ENCODE results near the gene HDAC3.
"Not testable (repeated sequence)": the region's sequence is repeated elsewhere in the genome, so short reads cannot be mapped to it uniquely, and the experiment has no call there.

The HDAC3 gene

DNA sequence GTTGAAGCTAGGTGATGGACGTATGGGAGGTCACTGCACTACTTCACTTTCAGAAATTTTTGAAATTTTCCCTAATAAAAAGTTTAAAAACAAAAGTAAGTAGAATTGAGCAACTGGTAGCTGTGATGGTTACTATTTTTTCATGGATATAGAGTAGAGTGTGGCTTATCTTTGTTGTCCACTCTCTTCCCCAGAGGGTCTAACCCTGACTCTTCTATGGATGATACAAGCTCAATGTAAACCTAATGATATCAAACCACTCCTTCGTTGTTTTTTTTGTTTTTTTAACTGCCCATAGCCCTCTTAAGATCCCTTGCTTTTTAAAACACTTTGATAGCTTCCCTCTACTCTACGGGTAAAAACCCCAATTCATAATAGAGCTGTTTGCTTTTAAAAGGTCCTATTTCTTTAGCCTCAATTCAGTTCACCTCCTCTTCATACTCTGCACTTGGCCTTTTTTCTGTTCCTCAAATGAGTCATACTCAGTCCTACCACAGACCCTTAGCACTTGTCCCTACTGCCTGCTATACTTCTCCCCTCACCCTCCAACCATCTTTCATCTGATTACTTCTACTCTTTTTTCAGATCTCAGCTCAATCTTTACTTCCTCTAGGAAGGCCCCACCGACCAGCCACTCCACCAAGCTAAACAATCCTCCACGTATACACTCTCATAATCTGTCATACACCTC is 2.6 kb downstream of the HDAC3 start:
- no peak for DNase-seq

DNA sequence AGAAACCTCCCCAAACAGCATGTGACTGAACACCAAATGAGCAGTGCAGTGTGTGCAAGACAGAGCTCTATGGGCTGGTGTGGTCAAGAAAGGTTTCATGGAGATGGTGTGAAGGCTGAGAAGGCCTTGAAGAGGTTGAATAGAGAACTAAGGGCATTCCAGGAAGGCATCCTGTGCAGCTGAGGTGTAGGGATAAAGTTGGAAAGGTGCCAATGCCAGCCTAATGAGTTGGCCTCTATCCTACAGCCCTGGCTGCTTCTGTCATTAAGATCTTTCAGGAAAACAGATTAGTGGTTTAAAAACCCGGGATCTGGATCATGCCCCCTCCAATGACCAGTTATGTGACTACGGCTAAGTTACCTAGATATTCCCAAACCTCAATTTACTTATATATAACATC is 4.0 kb downstream of the HDAC3 start:
- DNase-seq, result no peak

DNA sequence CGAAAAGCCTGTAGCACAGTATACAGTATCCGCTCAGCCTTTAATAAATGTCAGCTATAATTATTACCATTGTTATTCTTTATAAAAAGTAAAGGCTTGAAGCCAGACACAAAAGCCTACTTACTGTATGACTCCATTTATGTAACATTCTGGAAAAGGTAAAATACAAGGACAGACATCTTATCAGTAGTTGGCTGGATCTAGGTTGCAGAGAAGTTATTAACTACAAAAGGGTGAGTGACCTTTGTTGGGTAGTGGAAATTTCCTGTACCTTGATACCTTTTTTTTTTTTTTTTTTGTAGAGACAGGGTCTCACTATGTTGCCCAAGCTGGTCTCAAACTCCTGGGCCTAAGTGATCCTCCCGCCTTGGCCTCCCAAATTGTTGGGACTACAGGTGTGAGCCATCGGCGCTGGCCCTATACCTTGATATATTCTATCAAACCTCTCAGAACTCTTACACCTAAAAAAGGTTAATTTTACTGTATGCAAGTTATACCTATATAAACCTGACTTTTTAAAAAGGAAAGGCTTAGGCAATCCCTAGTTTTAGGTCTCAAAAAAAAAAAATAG is 6.0 kb downstream of the HDAC3 start:
- DNase-seq, result no peak

DNA sequence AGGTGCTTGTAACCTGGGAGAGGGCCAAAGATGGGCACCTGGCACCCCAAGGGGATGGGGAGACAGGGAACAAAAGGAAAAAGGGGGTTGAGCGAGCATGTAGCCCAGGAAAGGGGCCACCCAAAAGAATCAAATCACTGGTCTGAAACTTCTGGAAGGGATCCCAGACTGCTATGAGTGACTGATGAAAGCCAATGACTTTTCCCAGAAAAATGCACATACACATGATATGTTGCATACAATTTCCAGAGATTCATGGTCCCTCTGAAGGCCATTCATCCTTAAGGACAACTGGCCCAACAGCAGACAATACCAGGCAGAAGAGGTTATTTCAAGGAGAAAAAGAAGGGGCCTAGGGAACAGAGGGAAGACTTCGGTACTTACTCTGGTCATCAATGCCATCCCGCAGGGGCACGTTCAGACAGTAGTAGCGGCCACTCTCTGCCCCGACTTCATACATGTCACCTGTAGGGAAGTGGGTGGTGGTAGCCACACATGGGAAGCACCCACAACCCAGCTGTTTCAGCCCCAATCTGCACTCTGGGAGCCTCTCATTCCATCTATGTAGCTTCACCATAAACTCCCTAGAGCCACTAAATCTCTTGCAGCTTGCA is 8.4 kb downstream of the HDAC3 start:
- DNase-seq, result no peak

DNA sequence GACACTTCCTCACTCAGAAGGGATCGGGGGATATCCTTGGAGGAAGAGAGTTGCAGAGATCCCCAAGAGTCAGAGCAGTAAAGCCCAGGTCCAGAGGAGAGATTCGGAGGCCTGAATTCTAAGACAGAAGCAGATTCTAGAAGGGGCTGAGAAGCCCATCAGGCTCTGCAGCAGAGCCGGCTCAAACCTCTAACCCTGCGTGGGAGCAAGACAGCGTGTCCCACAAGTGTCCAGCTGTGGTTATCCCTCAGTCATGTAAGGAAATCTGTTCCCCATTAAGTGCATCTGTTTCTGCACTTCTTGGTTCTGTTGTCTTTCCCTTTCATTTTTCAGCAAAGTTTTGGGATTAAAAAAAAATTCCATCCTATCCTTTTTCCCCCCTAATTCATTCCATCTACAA is 13.0 kb downstream of the HDAC3 start:
- no peak for DNase-seq

DNA sequence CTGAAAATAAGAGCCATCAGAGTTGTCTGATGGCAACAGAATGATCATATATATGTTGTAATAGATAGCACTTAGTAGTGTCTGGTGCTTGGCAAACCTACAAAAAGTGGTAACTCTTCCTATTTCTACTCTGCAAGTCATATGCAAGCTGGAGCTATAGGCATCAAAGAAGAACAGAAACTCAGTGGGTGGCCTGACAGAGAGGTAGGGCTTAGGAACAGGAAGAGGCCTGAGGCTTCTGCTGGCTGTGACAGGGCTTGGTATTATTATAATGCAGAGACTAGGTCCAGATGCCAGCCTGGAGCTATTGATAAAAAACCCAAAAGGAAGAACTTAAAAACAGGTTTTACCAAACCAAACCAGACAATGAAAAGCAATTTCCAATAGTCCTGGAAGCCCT is 13.5 kb downstream of the HDAC3 start:
- DNase-seq, result no peak

DNA sequence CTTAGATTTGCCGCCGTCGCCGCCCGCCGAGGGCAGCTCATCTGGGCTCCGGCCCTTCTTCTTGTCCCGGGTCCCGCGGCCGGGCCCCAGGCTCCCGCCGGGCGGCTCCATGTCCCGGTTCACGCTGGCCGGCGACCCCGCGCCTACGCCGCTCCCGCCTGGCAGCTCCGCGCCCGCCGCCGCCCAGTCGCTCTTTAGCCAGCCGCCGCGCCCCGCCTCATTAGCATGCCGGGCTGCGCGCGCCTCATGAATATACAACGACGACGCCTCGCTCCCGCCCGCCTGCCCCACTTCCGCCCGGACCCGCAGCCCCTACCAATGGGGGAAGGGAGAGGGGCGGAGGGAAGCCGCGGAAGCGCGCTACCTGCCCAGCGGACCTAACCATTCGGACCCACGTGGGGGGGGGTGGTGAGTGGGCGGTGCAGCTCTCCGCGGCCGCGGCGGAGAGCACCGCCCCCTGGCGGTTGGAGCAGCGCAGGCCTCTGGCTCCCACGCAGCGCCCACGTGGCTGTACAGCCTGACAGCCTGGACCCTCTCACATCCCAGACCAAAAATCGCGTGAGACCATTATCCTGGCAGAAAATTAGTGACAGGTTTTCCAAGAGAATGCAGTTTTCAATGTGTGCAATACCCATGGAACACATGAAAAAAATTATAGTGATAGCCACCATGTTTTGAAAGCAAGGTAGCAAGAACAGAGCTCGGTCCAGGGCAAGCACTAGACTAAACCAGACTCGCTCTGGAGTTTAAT is 17.7 kb downstream of the HDAC3 start, which contains the start of gene DIAPH1:
Gene DIAPH1, minus strand, starts transcription at position 197 of the 751 bp plus-strand sequence. Its CDS starts 86 bp downstream, at position 111.
- DNase-seq, result peak; percentile 59

DNA sequence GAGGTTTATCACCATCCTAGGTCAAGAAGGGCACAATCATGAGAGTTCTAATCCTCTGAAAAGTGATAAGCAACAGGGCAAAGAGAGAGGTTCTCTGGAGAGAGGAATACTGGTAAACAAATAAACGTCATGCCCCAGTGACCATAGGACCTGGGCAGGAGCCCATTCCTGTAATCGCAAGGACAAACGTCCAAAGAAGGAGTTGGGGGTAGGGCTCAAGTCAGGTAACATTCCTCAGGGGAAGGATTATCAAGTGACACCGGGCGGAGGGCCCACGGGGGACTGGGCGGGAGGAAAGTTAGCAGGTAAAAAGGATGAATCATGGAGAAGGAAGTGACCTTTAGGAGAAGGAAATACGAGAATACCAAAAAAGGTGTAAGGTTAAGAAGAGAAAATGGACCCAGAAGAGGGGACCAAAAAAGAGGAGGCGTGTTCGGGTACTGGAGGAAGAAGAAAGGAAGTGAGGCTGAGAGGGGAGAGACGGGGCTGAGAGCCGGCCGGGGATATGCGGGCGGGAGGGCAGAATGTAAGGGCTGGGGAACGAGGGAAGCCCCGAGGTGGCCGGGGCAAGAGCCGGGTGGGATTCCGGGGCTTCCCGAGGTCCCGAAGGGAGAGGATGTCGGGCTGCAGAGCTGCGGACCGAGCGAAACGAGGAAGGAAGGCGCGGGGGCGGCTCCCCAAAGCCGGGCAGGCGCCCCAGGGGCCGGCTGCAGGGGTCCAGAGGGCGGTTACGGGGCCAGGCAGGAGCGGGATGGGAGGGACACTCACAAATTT is 18.4 kb downstream of the HDAC3 start:
- no peak for DNase-seq

DNA sequence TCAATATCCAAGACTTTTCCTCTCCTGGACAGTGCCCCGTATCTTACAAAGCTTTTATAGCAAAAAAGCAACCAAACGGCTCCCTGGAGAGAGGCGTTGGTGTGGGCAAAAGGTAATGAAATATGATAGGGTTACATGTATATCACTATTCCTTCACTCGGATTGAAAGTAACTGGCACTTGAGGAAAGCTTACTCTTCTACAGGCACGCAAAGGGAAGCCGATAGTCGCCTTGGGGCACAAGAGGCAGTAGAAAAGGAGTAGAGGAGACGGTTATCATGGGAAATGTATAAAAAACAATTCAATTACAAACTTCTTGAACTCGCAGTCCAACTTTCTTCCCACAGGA is 19.0 kb downstream of the HDAC3 start:
- no peak for DNase-seq

DNA sequence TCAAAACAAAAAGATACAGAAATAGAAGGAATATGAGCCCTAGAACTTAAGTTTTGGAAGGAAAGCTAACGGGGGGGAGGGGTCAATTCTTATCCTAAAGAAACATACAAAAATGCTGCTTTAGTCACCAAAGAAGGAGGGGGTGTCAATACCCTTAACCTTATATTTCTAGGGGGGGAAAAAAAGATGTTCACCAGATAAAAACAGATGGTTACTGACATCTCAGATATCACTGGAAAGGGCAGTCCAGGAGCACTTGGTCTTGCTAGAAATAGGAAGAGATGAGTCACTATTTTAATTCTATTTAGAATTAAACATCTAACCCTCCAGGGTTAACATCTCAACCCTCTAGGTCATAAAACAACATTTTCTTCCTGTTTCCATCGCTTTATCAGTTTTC is 19.5 kb downstream of the HDAC3 start:
- DNase-seq, result no peak

DNA sequence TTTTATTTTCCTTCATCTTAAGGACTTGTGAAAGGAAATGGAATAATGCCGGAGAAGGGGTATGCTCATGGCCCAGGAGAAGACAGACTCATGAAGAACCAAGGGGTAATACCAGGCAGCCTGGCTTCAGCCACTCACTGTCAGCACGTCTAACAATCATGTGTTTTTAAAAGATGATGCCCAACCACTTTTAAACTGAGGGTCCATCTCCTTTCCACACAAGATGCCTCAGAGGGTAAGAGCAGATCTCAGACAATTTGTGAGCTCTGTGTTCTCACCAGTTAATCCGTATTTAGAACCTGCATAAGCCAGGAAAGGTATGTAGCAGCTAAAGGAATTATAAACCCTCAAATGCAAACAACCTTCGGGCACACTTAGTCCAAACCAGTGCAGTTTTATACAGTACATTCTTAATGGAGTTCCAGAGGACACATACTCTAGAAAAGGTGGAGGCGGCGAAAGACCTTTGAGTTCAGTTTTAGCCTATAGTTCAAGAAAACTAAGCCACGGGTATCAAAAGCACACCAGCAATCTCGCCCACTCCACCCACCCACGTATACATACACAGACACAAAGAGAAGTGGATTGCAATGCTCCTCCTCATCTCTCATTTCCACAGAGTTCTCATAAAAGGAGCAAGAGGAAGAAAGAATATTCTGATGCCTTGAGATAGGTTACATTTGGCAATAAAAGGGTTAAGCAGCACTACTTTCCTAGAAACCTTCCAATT is 20.5 kb downstream of the HDAC3 start:
- no peak for DNase-seq

DNA sequence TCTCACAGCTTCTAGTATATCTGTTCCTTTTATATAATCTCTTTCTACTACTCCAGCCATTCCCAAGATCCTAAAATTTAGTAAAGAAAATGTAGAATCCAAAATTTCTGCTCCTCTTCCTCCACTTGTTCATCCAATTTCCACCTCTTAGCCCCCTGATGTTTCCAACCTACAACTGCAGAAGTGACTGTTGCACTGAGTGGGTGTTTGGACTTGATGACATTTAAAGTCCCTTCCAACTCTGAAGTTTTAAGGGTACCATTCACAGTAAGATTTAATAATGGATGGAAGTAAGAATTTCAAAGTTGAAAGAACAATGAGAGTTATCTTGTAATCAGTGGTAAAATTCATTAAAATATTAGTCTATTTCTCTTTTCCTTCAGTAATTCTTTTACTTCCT is 23.3 kb downstream of the HDAC3 start:
- DNase-seq, result no peak

DNA sequence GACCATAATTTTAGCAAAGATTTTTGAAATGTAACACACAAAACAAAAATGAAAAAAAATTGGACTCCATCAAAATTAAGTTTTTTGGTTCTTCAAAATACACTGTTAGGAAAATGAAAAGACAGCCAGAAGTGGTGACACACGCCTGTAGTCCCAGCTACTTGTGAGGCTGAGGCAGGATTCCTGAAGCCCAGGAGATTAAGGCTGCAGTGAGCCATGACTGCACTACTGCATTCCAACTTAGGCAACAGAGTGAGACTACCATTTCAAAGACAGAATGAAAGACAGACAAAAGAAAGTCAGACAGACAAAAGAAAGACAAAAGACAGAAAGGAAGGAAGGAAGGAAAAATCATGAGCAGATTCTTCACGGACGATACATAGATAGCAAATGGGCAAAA is 25.4 kb downstream of the HDAC3 start:
- no peak for DNase-seq

DNA sequence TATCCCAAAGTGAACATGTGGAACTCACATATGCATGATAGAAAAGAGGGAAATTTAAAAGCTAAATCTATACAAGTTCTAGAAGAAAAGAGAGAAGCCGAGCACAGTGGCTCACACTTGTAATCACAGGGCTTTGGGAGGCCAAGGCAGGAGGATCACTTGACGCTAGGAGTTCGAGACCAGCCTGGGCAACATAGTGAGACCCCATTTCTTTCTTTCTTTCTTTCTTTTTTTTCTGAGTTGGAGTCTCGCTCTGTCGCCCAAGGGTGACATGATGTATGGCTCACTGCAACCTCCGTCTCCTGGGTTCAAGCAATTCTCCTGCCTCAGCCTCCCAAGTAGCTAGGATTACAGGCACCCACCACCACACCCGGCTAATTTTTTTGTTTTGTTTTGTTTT is 26.7 kb downstream of the HDAC3 start:
- DNase-seq, result not testable (repeated sequence)

DNA sequence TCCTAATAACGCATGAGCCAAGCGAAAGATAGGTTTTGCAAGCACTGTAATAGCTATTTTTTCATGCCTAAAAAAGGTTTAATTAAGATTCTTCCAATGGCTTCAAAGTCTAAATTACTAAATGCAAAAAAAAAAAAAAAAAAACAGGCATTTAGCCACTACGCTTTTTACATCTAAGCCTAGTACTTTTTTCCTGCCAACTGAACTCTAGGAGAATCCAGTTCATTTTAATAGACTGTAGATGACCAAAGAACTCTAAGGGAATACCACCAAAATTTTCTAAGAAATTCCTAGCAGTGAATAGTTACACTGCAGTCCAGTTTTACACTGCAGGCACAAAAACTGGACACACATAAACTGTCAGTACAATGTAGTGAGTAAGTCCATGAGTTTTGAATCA is 27.6 kb downstream of the HDAC3 start:
- no peak for DNase-seq

DNA sequence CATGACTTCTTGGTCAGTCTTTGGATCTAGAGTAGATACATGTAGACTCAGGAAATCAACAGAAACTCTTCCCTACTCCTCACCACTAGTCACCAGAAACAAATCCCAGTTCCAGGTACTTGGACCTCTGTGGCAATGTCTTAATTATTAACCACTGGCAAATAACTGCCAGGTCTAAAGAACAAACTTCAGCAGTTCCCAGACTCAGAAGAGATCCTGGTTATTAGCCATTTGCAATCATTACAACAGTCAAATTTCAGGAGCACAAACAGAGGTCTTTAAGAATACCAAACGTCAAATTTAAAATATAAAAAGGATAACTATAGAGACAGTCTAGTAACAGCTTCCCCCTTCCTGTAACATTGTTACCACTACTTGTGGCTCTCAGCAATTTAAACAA is 28.1 kb downstream of the HDAC3 start:
- DNase-seq, result no peak

DNA sequence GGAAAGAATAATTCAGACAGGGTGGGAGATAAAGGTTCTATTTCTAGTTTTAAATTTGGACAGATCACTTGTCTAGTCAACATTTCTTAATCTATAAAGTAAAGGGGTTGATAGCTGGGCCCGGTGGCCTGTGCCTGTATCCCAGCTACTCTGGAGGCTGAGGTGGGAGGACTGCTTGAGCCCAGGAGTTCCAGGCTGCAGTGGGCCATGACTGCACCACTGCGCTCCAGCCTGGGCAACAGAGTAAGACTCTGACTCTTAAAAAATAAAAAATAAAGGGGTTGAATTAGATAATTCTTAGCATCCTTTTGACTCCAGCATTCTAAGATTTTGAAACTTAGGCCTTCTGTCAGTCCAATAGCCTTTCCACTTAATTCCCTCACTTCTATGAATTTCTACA is 28.6 kb downstream of the HDAC3 start:
- DNase-seq, result no peak

DNA sequence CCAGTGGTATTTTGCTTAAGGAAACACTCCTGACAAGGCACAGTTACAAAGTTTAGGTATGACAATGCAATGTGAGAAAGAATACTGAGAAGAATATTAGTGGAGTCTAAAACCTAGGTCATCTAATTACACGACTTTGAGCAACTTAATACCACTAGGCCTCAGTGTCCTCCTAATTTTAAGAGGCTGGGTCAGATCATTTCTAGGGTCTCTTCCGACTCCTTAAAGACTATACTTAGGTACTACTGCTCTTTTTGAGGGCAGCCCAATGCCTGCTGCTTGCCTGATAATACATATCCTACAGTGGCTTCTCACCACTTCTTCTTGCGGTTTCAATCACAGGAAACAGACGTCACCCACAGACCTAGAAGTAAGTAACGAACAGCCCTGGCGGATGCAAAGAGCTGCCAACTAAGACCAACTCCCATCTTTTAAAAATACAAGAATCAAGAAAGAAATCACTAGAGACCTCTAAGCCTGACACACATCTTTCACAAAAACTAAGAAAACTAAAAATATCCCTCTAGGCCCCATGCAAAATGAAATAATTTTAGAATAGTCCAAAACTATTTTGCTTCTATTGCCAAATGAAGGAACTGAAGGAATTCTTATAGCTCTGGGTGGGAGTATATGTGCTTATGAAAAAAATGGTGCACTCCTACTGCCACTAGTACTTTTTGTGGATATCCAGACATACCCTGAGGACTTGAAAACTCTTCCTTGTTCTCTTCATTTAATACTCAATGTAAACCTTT is 30.9 kb downstream of the HDAC3 start:
- no peak for DNase-seq

DNA sequence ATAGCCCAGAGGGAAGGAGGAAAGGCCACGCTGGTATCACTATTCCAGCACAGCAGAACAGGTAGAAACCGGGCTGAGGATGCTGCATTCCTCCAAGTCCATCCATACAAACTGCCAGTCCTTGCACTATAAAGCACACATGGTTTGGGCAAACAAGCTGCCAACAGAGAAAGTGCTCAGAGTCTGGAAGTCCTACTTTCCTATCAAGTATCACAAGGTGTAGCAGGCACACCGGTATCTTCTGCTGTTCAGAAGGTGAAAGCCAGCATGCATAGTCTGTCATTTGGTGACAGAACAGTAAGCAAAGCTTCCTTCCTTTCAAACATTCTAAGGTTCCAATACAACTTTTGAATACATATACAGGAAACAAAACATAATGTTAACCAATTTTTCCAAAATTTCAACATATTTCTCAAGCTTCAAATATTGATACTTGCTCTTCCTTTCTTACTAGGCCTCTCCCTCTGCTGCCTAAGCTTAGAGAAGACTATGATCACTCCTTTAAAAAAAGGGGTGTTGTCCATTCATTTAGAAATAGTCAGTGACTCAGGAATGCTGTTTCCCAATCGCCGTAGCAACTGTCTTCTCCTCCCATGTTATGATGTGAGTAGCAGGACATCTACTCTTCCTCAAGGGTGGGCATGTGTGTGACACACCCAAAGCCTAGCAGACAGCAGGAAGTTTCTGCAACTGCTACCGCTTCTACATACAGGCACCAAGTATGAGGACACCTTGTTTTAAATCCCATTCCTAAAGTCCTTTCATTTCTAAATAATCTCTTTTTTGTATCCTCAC is 32.5 kb downstream of the HDAC3 start:
- DNase-seq, result no peak

DNA sequence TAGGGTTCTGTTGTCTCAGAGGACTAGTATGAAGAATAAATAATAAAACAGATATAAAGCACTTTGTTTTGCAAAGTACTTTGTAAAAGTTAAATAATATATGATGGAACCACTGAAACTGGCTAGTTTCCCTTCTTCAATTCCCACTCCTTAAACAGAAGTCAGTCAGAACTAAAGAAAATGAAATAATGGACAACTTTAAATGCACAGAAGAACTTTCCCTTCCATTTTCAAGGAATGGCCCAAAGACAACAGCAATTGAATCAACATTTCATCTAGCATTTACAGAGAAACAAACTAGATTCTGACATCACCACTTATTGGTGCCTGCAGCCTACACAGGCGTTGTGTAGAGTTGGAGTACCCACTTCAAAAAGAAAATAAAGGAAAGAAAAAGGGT is 34.0 kb downstream of the HDAC3 start:
- no peak for DNase-seq

Measured in NCI-H524 treated with DMSO at 0.1 percent for 48 hours (cell line).